ENCODE measurements around the gene APLF.

APLF gene

GRCh38 chr2:68607837-68608236, 140.5 kb downstream of the APLF start:
- H3K4me3 ChIP-seq (ENCODE audit: low read depth, low read length) = no peak overlapping the region
- no peak for DNase-seq (ENCODE audit: low read depth)
- in situ Hi-C loops (cut with HindIII; ENCODE audit: low sequenced_read_pairs) = no loop called here
- TF ChIP-seq CTCF (IDR thresholded peaks at IDR 0.05; ENCODE audit: low read depth, low read length, missing control alignments) = no peak

GRCh38 chr2:68612765-68613519, 145.6 kb downstream of the APLF start:
- H3K4me3 ChIP-seq (ENCODE audit: low read depth, low read length) = no peak overlapping the region
- no peak for DNase-seq (ENCODE audit: low read depth)
- in situ Hi-C loops (cut with HindIII; ENCODE audit: low sequenced_read_pairs) = no loop called here
- no peak for TF ChIP-seq CTCF (IDR thresholded peaks at IDR 0.05; ENCODE audit: low read depth, low read length, missing control alignments)

DNA sequence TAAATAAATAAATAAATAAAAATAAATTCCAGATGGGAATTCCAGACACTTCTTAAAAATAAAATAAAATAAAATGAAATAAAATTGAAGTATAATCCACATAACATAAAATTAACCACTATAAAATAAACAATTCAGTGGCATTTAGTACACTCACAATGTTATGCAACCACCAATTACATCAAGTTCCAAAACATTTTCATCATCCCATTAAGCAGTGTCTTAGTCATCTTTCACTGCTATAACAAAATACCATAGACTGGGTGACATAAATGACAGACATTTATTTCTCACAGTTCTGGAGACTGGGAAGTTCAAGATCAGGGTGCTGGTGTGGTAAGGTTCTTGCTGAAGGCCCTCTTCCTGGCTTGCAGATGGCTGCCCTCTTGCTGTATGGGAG, 153.4 kb downstream of the APLF start:
- in situ Hi-C loops (cut with HindIII; ENCODE audit: low sequenced_read_pairs) = no loop called here
- TF ChIP-seq CTCF (IDR thresholded peaks at IDR 0.05; ENCODE audit: low read depth, low read length, missing control alignments) = no peak
- H3K4me3 ChIP-seq (ENCODE audit: low read depth, low read length) = no peak overlapping the region
- DNase-seq (ENCODE audit: low read depth) = no peak

- no peak for TF ChIP-seq CTCF (IDR thresholded peaks at IDR 0.05; ENCODE audit: low read depth, low read length, missing control alignments)
- H3K4me3 ChIP-seq (ENCODE audit: low read depth, low read length) = no peak overlapping the region
- in situ Hi-C loops (cut with HindIII; ENCODE audit: low sequenced_read_pairs) = no loop called here
- no peak for DNase-seq (ENCODE audit: low read depth)
Measured at GRCh38 chr2:68623820-68624219, 156.4 kb downstream of the APLF start.

DNA sequence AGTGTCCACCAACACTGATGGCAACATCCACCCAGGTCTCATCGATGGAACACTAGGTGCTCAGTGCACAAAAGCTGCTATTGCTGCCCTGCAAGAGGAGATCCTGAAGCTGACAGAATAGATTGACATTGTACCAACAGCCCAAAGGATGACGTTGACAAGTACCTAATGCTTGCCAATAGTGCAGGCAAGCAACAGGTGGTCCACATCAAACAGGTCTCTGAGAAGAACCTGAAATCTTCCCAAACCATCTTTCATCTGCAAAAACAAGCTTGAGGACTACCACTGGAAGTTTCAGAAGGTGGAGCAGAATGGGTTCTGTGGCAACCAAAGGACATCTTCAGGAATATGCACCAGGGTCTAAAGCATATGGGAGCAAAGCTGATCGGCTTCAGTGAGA, 160.2 kb downstream of the APLF start:
- H3K4me3 ChIP-seq (ENCODE audit: low read depth, low read length) = no peak overlapping the region
- no peak for DNase-seq (ENCODE audit: low read depth)
- no peak for TF ChIP-seq CTCF (IDR thresholded peaks at IDR 0.05; ENCODE audit: low read depth, low read length, missing control alignments)
- in situ Hi-C loops (cut with HindIII; ENCODE audit: low sequenced_read_pairs) = no loop called here
